ENCODE results near the gene SIGLEC9. TPM values are rescaled to one million over a fixed set of nuclear protein-coding genes. Genes with fewer than 3 reads are reported as not detected.

The SIGLEC9 gene
- total RNA-seq, 1 experiment from 2014 or later, result not detected

- H3K27me3 ChIP-seq (ENCODE audit: insufficient read depth, low read length), result 0 out of 2 replicates have a peak, but pooled peaks cover 4% of the 10 kb centered on the region
- ChIA-PET POLR2A (no interaction called here), RAD21 (ENCODE audit: low non-redundant PET in 1 of 2, low total read pairs in 2 of 2, uncharacterized antibody in 2 of 2, unreplicated experiment in 2 of 2) (no interaction called here)
Observed at GRCh38 chr19:51123802-51124201, 904 bp upstream of the SIGLEC9 start.

More at GRCh38 chr19:51123802-51124201, 904 bp upstream of the SIGLEC9 start:
- H3K4me2 ChIP-seq (ENCODE audit: low read length), result no peak overlapping the region
- H3K79me2 ChIP-seq (ENCODE audit: insufficient read depth, low read length), result no peaks in the 10 kb centered on the region
- H3K9ac ChIP-seq (ENCODE audit: low read length), result no peak overlapping the region
- H2AFZ ChIP-seq (ENCODE audit: low read depth, low read length, poor library complexity, severe bottlenecking), result no peak overlapping the region
- intact Hi-C loops (cut with micrococcal nuclease), result no loop called here
- no peaks in the 10 kb centered on the region for H3K36me3 ChIP-seq (ENCODE audit: control insufficient read depth in 1 of 2, insufficient read depth in 2 of 2, low read length in 2 of 2)
- H3K9me2 ChIP-seq (ENCODE audit: insufficient read depth), result no peaks in the 10 kb centered on the region
- no peak for DNase-seq (ENCODE audit: low read depth, low spot score)
- no peaks in the 10 kb centered on the region for H3K9me3 ChIP-seq (ENCODE audit: control insufficient read depth in 1 of 2, insufficient read depth in 1 of 2, low read depth in 1 of 2, low read length in 2 of 2)
- H4K20me1 ChIP-seq (ENCODE audit: insufficient read depth), result no peaks in the 10 kb centered on the region
- TF ChIP-seq REST (IDR thresholded peaks at IDR 0.05; ENCODE audit: low read depth), result no peak
- TF ChIP-seq ZNF274 (IDR thresholded peaks at IDR 0.05; ENCODE audit: low read depth, low read length), result no peak
- no peak for TF ChIP-seq ELF1 (IDR thresholded peaks at IDR 0.05; ENCODE audit: borderline replicate concordance, low read depth)
- TF ChIP-seq CTCF (IDR thresholded peaks at IDR 0.05 in 2 of 3, conservative IDR thresholded peaks at IDR 0.05 in 1 of 3; ENCODE audit: borderline replicate concordance in 1 of 3, insufficient read depth in 1 of 3, low read depth in 2 of 3, low read length in 2 of 3), result no peak
- TF ChIP-seq ATF3 (IDR thresholded peaks at IDR 0.05), result no peak
- TF ChIP-seq EGR1 (IDR thresholded peaks at IDR 0.05; ENCODE audit: low read depth), result no peak
- no peak for TF ChIP-seq JUND (IDR thresholded peaks at IDR 0.05)
- no peak for TF ChIP-seq CEBPB (IDR thresholded peaks at IDR 0.05; ENCODE audit: low read depth)
- no peak for TF ChIP-seq RAD21 (IDR thresholded peaks at IDR 0.05; ENCODE audit: low read depth)
- no peak for TF ChIP-seq EZH2 (IDR thresholded peaks at IDR 0.05)
- TF ChIP-seq EZH2phosphoT487 (IDR thresholded peaks at IDR 0.05; ENCODE audit: borderline replicate concordance), result no peak
- TF ChIP-seq FOSL1 (IDR thresholded peaks at IDR 0.05; ENCODE audit: low read depth), result no peak
- no peak for TF ChIP-seq POLR2AphosphoS5 (IDR thresholded peaks at IDR 0.05; ENCODE audit: low read depth, low read length)
- TF ChIP-seq YY1 (IDR thresholded peaks at IDR 0.05; ENCODE audit: extremely low read depth, insufficient replicate concordance, low read depth, low read length), result no peak
- no peak for TF ChIP-seq SIN3A (IDR thresholded peaks at IDR 0.05; ENCODE audit: low read depth)
- TF ChIP-seq ZBTB33 (IDR thresholded peaks at IDR 0.05; ENCODE audit: extremely low read depth, insufficient replicate concordance, low read length), result no peak
- TF ChIP-seq TCF7L2 (IDR thresholded peaks at IDR 0.05; ENCODE audit: borderline replicate concordance, extremely low read depth, insufficient read depth, insufficient read length), result no peak
- no peak for TF ChIP-seq SRF (IDR thresholded peaks at IDR 0.05; ENCODE audit: low read depth)
- no peak for TF ChIP-seq CBX3 (IDR thresholded peaks at IDR 0.05; ENCODE audit: low read depth)
- TF ChIP-seq ZFX (IDR thresholded peaks at IDR 0.05), result no peak
- ATAC-seq, result no peak
- H3K4me1 ChIP-seq (ENCODE audit: control insufficient read depth in 1 of 2, insufficient read depth in 2 of 2, low read length in 2 of 2), result peaks cover 2 to 8% of the 10 kb centered on the region in 2 experiments; a peak in 1 of 4 replicates
- H3K27ac ChIP-seq (ENCODE audit: low read depth, low read length), result no peak overlapping the region
- no TSS peak for BruUV-seq (replicated peaks)
- no peak overlapping the region for H3K4me3 ChIP-seq (replicated peaks in 1 of 2; ENCODE audit: low read depth in 1 of 2, low read length in 2 of 2)
- CTCF ChIA-PET, result no interaction called here

Data from HCT116 (cell line).